IMR-90 (cell line): ENCODE data around the gene PLPP4.

Experiments
- BHLHE40 ChIP-seq: fragments of 150-350 bp; IDR thresholded peaks from 2 replicates; pipeline ENCODE4 v1.6.1; 2016; ENCODE audit warnings: mild to moderate bottlenecking, low read depth, low read length
- CEBPB ChIP-seq: IDR thresholded peaks from 2 replicates; pipeline ENCODE4 v1.6.1; 2012; ENCODE audit warnings: low read depth, low read length, improper control_type of control experiment
- CTCF ChIP-seq: conservative IDR thresholded peaks from 2 replicates; pipeline ENCODE4 v1.5.1; 2012; ENCODE audit warnings: mild to moderate bottlenecking, low read depth, low read length, improper control_type of control experiment
- FOS ChIP-seq: fragments of 150-350 bp; IDR thresholded peaks from 2 replicates; pipeline ENCODE4 v1.6.1; 2016; ENCODE audit warnings: low read depth, low read length
- MAFK ChIP-seq: IDR thresholded peaks from 2 replicates; pipeline ENCODE4 v1.6.1; 2012; ENCODE audit warnings: low read depth, low read length, improper control_type of control experiment
- MXI1 ChIP-seq: IDR thresholded peaks from 2 replicates; pipeline ENCODE4 v1.6.1; 2012; ENCODE audit warnings: low read depth, mild to moderate bottlenecking, low read length, moderate library complexity, borderline replicate concordance
- POLR2A ChIP-seq: IDR thresholded peaks from 2 replicates; pipeline ENCODE4 v1.6.1; 2012; ENCODE audit warnings: mild to moderate bottlenecking, low read depth, low read length
- RAD21 ChIP-seq: IDR thresholded peaks from 2 replicates; pipeline ENCODE4 v1.6.1; 2012; ENCODE audit warnings: low read length, improper control_type of control experiment
- RFX5 ChIP-seq: IDR thresholded peaks from 2 replicates; pipeline ENCODE4 v1.8.0; 2012; ENCODE audit warnings: low read depth, mild to moderate bottlenecking, low read length, moderate library complexity
- SMC3 ChIP-seq: fragments of 150-350 bp; IDR thresholded peaks from 2 replicates; pipeline ENCODE4 v1.6.1; 2016; ENCODE audit warnings: low read depth, mild to moderate bottlenecking, antibody characterized with exemption, low read length, moderate library complexity
- USF2 ChIP-seq: fragments of 150-350 bp; IDR thresholded peaks from 2 replicates; pipeline ENCODE4 v1.6.1; 2017; ENCODE audit warnings: mild to moderate bottlenecking, antibody characterized with exemption, low read length, low read depth

GRCh38 chr10:120514959-120515358, 57.9 kb downstream of the PLPP4 start:
- TF ChIP-seq MAFK (no peak), CTCF (no peak), POLR2A (no peak), FOS (no peak), RAD21 (no peak), BHLHE40 (no peak), MXI1 (no peak), CEBPB (no peak), RFX5 (no peak), SMC3 (no peak), USF2 (no peak)
